T47D (cell line): ENCODE data around the gene NUMBL.
"Not testable (repeated sequence)": the region's sequence is repeated elsewhere in the genome, so short reads cannot be mapped to it uniquely, and the experiment has no call there.

ENCODE experiments used
- DNase-seq, 2 experiments: peaks; one replicate each; pipeline versions ENCODE4 v3.0.0 to v3.0.0-alpha.2; 2011 to 2012; ENCODE audit warnings: low read depth in 1 of 2, low spot score in 1 of 2
- JUND ChIP-seq: IDR thresholded peaks from 2 replicates; pipeline ENCODE4 v1.6.1; 2012; ENCODE audit warnings: low read depth
- in situ Hi-C: cut with HindIII; loops from 2 replicates; pipeline ENCODE4 v1.10.0; 2016; ENCODE audit warnings: low sequenced_read_pairs, low pct_unique_long_range_greater_than_20kb

NUMBL gene

DNA sequence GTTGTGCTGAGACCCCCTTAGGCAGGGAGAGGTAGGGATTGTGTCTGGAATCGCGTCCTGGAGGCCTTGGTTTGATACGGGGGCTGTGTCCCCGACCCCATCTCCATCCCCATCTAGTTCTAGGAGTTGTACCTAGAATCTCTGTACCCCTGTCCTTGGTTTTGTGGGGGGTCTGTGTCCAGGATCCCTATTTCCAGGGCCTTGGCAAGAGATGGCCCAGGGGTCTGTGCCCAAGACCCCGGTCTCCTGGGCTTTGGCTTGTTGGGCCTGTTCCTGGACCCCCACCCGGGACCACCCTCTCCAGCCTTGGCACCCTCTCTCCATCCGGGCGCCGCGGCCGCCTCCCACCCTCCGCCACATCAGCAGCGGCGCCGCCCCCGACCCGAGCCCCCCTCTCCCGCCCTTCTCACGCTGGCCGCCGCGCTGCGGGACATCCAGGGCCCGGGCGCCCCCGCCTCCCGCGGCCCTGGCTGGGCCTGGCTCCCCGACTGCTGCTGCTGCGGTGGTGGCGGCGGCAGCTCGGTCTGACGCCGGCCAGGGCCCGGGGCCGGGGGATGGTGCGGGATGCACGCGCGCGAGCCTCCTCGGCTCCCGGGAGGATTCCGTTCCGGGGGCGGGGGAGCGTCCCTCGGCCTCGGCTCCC is at the start of gene NUMBL:
NUMBL (minus strand) TSS at position 602 of the 643 bp plus-strand sequence; CDS start at position 434, 168 bp downstream.
- DNase-seq, result no peak
- no peak for TF ChIP-seq JUND
- in situ Hi-C loops, result no loop called here

DNA sequence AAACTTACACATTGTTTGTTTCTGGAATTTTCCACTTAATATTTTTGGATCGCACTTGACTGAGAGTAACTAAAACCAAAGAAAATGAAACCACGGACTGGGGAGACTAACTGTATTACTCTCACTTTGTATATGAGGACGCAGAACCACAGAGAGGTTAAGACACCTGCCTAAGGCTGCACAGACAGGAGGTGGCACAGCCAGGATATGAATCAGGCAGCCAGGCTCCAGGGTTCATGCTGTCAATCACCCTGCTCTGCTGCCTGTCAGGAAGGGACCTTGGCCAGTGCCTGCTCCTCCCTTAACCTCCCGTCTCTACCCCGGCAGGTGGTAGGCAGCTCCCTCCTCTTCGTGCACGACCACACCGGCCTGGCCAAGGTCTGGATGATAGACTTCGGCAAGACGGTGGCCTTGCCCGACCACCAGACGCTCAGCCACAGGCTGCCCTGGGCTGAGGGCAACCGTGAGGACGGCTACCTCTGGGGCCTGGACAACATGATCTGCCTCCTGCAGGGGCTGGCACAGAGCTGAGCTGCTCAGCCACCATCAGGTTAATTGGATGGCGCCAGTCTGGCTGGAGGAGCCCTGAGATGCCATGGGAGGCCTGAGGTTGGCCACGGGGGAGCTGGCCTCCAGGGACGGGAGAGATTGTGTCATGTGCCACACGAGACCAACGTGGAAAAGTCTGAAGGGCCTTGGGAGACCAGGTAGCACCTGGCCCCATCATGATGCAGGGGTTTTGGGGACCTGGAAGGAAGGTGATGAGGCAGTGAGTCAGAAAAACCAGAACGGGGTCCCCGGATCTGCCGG is 48.8 kb upstream of the NUMBL start:
- no peak for DNase-seq
- TF ChIP-seq JUND, result no peak
- in situ Hi-C loops, result no loop called here

DNA sequence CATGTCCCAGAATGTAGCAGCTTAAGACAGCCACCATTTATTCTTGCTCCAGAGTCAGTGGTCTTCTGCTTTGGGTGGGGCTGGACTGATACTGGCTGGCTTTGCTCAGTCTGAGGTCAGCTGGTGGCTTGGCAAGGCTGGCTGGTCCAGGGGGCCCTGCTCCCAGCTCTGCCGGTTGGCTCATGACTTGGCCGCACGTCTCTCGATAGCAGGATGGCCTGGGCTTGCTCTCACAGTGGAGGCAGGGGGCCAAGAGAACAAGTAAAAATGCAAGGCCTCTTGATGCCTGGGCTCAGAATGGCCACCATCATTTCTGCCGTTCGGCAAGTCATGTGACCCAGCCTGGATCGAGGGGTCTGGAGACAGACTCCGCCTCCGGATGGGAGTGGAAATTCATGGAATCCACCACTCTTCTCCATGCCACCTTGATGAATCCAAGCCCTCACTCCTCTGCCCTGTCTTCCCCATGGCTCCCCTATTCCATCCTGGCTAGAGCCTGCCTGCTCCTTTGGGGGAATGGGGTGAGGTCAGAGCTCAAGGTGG is 46.7 kb upstream of the NUMBL start:
- DNase-seq, result no peak
- in situ Hi-C loops, result no loop called here
- no peak for TF ChIP-seq JUND

DNA sequence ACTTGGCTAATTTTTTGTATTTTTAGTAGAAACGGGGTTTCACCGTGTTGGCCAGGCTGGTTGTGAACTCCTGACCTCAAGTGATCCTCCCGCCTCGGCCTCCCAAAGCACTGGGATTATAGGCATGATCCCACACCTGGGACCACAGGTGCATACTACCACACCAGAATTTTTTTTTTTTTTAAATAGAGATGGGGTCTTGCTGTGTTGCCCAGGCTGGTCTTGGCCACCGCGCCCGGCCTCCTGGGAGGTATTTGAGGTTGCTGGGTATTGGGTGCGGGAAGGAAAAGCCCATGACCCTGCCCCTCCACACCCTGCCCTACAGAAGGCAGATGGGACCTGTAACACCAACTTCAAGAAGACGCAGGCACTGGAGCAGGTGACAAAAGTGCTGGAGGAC is 46.2 kb upstream of the NUMBL start:
- no peak for TF ChIP-seq JUND
- in situ Hi-C loops, result no loop called here
- no peak for DNase-seq

DNA sequence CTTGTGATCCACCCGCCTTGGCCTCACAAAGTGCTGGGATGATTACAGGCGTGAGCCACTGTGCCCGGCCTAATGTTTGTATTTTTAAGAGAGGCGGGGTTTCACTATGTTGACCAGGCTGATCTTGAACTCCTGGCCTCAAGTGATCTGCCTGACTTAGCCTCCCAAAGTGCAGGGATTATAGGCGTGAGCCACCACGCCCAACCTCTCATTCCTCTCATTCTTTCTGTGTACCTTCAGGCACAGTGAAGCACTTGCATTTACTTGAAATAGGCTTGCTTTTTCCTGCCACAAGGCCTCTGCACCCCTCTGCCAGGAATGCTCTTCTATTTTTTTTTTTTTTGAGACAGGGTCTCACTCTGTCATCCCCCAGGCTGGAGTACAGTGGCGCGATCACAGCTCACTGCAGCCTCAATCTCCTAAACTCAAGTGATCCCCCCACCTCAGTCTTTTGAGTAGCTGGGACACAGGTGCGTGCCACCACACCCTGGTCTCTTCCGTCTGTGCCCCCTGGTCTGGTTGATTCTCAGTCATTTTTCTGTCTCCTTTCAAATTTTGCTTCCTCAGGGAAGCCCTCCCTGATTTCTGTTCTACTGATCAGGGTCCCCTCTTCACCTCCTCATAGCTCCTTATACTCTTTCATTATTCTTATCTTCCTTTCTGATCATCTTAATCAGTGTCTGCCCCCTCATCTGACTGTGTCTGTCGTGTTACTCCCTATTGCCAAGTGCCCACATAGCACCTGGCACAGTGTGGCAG is 44.7 kb upstream of the NUMBL start:
- no peak for DNase-seq
- in situ Hi-C loops, result no loop called here

DNA sequence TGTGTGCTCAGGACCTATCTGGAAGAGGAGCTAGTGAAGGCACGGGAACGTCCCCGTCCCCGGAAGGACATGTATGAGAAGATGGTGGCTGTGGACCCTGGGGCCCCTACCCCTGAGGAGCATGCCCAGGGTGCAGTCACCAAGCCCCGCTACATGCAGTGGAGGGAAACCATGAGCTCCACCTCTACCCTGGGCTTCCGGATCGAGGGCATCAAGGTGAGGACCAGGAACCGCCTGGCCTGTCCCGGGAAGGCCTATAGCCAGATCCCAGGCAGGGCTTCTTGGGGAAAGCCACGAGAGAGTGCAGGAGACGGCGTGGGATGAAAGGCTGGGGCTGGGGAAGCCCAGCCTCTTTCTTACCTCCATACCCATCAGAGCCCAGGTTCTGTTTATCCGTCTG is 42.7 kb upstream of the NUMBL start:
- in situ Hi-C loops, result no loop called here

More for the DNA sequence above, 44.7 kb upstream of the NUMBL start:
- TF ChIP-seq JUND, result no peak

DNA sequence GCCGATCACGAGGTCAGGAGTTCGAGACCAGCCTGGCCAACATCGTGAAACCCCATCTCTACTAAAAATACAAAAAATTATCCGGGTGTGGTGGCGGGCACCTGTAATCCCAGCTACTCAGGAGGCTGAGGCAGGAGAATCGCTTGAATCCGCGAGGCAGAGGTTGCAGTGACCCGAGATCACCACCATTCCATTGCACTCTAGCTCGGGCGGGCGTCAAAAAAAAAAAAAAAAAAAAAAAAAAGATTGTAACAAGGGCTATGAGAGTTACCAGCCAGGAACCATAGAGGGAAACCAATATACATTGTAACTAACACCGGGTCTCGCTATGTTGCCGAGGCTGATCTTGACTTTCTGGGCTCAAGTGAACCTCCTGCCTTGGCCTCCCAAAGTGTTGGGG is 41.9 kb upstream of the NUMBL start:
- DNase-seq, in situ Hi-C loops: not testable (repeated sequence)

More for the DNA sequence above, 42.7 kb upstream of the NUMBL start:
- no peak for DNase-seq
- no peak for TF ChIP-seq JUND

DNA sequence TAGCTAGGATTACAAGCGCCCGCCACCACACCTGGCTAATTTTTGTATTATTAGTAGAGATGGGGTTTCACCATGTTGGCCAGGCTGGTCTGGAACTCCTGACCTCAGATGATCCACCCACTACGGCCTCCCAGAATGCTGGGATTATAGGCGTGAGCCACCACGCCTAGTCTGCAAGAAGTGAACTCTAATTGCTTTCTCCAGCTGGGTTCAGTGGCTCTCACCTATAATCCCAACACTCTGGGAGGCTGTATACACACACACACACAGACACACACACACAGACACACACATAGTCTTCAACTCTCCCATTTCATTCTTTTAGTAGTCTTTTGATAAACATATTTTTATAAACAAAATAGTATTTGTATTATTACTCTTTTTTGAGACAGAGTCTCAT is 39.6 kb upstream of the NUMBL start:
- in situ Hi-C loops, DNase-seq: not testable (repeated sequence)

DNA sequence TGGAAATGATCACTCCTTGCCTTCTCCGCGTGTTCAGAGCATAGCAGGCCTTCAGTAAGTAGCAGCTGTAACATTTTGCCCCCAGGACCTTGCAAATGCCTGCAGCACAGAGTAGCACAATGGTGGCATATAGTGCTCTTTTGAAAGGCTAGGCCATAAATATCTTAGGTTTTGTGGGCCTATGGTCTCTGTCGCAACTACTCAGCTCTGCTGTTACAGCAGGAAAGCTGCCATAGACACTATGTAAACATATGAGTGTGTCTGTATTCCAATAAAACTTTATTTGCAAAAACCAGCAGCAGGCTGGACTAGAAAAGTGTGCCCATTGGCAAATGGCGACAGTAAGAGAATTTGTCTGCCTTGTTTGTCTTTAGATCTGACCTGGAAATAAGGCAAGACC is 35.8 kb upstream of the NUMBL start:
- TF ChIP-seq JUND, result no peak
- no peak for DNase-seq
- in situ Hi-C loops, result no loop called here

DNA sequence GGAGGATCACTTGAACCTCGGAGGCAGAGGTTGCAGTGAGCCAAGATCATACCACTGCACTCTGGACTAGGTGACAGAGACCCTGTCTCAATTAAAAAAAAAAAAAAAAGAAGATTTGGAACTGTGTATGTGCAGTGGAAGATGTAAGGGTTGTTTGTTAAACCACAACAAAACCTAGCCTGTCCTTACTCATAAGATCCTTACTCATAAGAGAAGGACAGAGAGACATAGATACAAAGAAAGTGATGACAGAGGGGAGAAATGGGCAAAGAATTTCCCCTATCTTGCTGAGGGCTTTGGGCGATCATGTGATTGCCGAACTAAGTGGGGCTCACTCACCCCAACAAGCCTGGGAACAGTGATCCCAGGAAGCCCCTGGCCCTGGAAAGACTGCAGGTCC is 34.4 kb upstream of the NUMBL start:
- no peak for TF ChIP-seq JUND
- in situ Hi-C loops, result no loop called here
- no peak for DNase-seq

DNA sequence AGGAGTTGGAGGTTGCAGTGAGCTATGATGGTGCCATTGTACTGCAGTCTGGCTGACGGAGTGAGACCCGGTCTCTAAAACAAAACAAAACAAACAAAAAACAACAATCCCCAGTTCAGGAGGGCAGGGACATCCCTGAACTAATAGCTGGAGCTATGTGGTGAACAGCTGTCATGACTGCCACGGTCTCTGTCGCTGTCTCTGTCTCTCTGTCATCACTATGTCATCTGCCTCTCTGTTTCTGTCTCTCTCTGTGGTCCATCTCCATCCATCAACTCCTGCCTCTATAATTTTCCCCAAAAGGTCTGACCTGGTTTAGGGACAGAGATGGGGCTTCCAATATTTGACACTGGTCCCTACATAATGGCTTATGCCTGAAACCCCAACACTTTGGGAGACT is 33.9 kb upstream of the NUMBL start:
- TF ChIP-seq JUND, result no peak
- no peak for DNase-seq
- in situ Hi-C loops, result no loop called here

DNA sequence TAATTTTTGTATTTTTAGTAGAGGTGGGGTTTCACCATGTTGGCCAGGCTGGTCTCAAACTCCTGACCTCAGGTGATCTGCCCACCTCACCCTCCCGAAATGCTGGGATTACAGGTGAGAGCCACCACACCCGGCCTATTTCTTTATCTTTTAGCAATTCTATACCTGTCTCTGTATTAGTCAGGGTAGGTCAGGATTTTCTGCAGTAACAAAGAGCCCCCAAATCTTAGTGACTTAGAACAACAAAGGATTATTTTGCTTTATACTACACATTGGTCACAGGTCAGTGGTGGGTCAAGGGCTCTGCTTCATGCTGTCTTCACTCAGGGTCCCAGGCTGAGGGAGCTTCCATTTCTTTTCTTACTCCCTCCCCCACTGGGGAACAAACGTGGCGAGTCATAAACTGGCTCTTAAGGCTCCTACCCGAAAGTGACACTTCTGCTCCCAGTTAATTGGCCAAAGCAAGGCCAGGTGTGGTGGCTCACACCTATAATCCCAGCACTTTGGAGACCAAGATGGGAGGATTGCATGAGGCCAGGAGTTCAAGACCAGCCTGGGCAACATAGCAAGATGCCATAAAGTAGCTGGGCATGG is 33.3 kb upstream of the NUMBL start:
- in situ Hi-C loops, result no loop called here
- DNase-seq, result no peak
- TF ChIP-seq JUND, result no peak
